ENCODE measurements around the gene ZNF484.

- TF ChIP-seq CTCF (IDR thresholded peaks at IDR 0.05) (peak; percentile 15 to 41), POLR2AphosphoS5 (IDR thresholded peaks at IDR 0.05) (peak in 1 of 3 donors; percentile 74)
Observed at GRCh38 chr9:92808726-92809451, 68.9 kb downstream of the ZNF484 start.
